ENCODE results near the gene HCN1.

The HCN1 gene

GRCh38 chr5:45532826-45533624 is 163.2 kb downstream of the HCN1 start:
- Histone ChIP-seq H3K4me3 (ENCODE audit: low read length) (no peak overlapping the region), H3K79me2 (ENCODE audit: control insufficient read depth, low read length) (no peaks in the 10 kb centered on the region), H3K27me3 (ENCODE audit: control insufficient read depth, low read length) (no peaks in the 10 kb centered on the region), H3K9me3 (ENCODE audit: control insufficient read depth, insufficient read depth, low read length) (no peaks in the 10 kb centered on the region), H3K9me2 (replicated peaks; ENCODE audit: control insufficient read depth, low read length) (no peaks in the 10 kb centered on the region), H3K4me1 (ENCODE audit: control insufficient read depth, low read length) (no peaks in the 10 kb centered on the region), H3F3A (ENCODE audit: control insufficient read depth, insufficient read depth) (no peaks in the 10 kb centered on the region), H4K20me1 (ENCODE audit: control insufficient read depth, insufficient read depth, low read depth, low read length) (no peaks in the 10 kb centered on the region), H3K4me2 (ENCODE audit: low read length) (no peak overlapping the region), H3K36me3 (ENCODE audit: control insufficient read depth, low read length) (no peaks in the 10 kb centered on the region), H3K27ac (ENCODE audit: low read depth, low read length) (no peak overlapping the region)
- TF ChIP-seq CTCF (IDR thresholded peaks at IDR 0.05; ENCODE audit: low read depth, low read length, poor library complexity, severe bottlenecking), result no peak

GRCh38 chr5:45521067-45521466 is 175.1 kb downstream of the HCN1 start:
- Histone ChIP-seq H3F3A (ENCODE audit: control insufficient read depth, insufficient read depth) (no peaks in the 10 kb centered on the region), H4K20me1 (ENCODE audit: control insufficient read depth, insufficient read depth, low read depth, low read length) (no peaks in the 10 kb centered on the region), H3K4me1 (ENCODE audit: control insufficient read depth, low read length) (no peaks in the 10 kb centered on the region), H3K27ac (ENCODE audit: low read depth, low read length) (no peak overlapping the region), H3K27me3 (ENCODE audit: control insufficient read depth, low read length) (no peaks in the 10 kb centered on the region), H3K9me2 (replicated peaks; ENCODE audit: control insufficient read depth, low read length) (no peaks in the 10 kb centered on the region), H3K79me2 (ENCODE audit: control insufficient read depth, low read length) (no peaks in the 10 kb centered on the region), H3K9me3 (ENCODE audit: control insufficient read depth, insufficient read depth, low read length) (no peaks in the 10 kb centered on the region), H3K4me2 (ENCODE audit: low read length) (no peak overlapping the region), H3K4me3 (ENCODE audit: low read length) (no peak overlapping the region), H3K36me3 (ENCODE audit: control insufficient read depth, low read length) (no peaks in the 10 kb centered on the region)
- TF ChIP-seq EZH2phosphoT487 (IDR thresholded peaks at IDR 0.05; ENCODE audit: borderline replicate concordance, low read length), result no peak
- peak; percentile 36 for TF ChIP-seq CTCF (IDR thresholded peaks at IDR 0.05; ENCODE audit: low read depth, low read length, poor library complexity, severe bottlenecking)

- H3K9me2 ChIP-seq (replicated peaks; ENCODE audit: control insufficient read depth, low read length), result no peaks in the 10 kb centered on the region
- no peak overlapping the region for H3K4me3 ChIP-seq (ENCODE audit: low read length)
- no peaks in the 10 kb centered on the region for H3K4me1 ChIP-seq (ENCODE audit: control insufficient read depth, low read length)
- H3K9me3 ChIP-seq (ENCODE audit: control insufficient read depth, insufficient read depth, low read length), result no peaks in the 10 kb centered on the region
- no peak overlapping the region for H3K27ac ChIP-seq (ENCODE audit: low read depth, low read length)
- no peak overlapping the region for H3K4me2 ChIP-seq (ENCODE audit: low read length)
- no peaks in the 10 kb centered on the region for H3K79me2 ChIP-seq (ENCODE audit: control insufficient read depth, low read length)
- H4K20me1 ChIP-seq (ENCODE audit: control insufficient read depth, insufficient read depth, low read depth, low read length), result no peaks in the 10 kb centered on the region
- TF ChIP-seq EZH2phosphoT487 (IDR thresholded peaks at IDR 0.05; ENCODE audit: borderline replicate concordance, low read length) (no peak), CTCF (IDR thresholded peaks at IDR 0.05; ENCODE audit: low read depth, low read length, poor library complexity, severe bottlenecking) (no peak)
- H3K27me3 ChIP-seq (ENCODE audit: control insufficient read depth, low read length), result no peaks in the 10 kb centered on the region
- no peaks in the 10 kb centered on the region for H3K36me3 ChIP-seq (ENCODE audit: control insufficient read depth, low read length)
- H3F3A ChIP-seq (ENCODE audit: control insufficient read depth, insufficient read depth), result no peaks in the 10 kb centered on the region
Measured at GRCh38 chr5:45512521-45512920, 183.7 kb downstream of the HCN1 start.
